Fibroblast of villous mesenchyme (primary cell): Measurements from ENCODE around the gene LKAAEAR1. TPM values are rescaled to one million over a fixed set of nuclear protein-coding genes. Genes with fewer than 3 reads are reported as not detected.

Experiments
- DNase-seq: peaks from one replicate; pipeline ENCODE4 v3.0.0-alpha.2; 2010; ENCODE audit warnings: low read depth
- H3K4me3 ChIP-seq: 2 replicates; pipeline ENCODE4 v1.5.1; 2011; ENCODE audit warnings: low read depth, mild to moderate bottlenecking, low read length
- total RNA-seq: library from RNA; depleted of rRNA; stranded (reverse); fragments of >200 nt; gene quantifications from 2 replicates; pipeline ENCODE4 v1.2.3, GENCODE V29; 2012
- TF ChIP-seq, protein P1 (sequence below): IDR thresholded peaks from 2 replicates; pipeline ENCODE4 v1.5.1; 2012; ENCODE audit warnings: low read depth, mild to moderate bottlenecking, low read length; ENCODE audit not compliant: insufficient read depth

The LKAAEAR1 gene
- total RNA-seq, 1 donor = not detected

GRCh38 chr20:64081624-64081964 lies 2.6 kb downstream of the LKAAEAR1 start:
- no peak overlapping the region for H3K4me3 ChIP-seq
- no peak for DNase-seq
- TF ChIP-seq, protein P1, sequence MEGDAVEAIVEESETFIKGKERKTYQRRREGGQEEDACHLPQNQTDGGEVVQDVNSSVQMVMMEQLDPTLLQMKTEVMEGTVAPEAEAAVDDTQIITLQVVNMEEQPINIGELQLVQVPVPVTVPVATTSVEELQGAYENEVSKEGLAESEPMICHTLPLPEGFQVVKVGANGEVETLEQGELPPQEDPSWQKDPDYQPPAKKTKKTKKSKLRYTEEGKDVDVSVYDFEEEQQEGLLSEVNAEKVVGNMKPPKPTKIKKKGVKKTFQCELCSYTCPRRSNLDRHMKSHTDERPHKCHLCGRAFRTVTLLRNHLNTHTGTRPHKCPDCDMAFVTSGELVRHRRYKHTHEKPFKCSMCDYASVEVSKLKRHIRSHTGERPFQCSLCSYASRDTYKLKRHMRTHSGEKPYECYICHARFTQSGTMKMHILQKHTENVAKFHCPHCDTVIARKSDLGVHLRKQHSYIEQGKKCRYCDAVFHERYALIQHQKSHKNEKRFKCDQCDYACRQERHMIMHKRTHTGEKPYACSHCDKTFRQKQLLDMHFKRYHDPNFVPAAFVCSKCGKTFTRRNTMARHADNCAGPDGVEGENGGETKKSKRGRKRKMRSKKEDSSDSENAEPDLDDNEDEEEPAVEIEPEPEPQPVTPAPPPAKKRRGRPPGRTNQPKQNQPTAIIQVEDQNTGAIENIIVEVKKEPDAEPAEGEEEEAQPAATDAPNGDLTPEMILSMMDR = no peak

DNA sequence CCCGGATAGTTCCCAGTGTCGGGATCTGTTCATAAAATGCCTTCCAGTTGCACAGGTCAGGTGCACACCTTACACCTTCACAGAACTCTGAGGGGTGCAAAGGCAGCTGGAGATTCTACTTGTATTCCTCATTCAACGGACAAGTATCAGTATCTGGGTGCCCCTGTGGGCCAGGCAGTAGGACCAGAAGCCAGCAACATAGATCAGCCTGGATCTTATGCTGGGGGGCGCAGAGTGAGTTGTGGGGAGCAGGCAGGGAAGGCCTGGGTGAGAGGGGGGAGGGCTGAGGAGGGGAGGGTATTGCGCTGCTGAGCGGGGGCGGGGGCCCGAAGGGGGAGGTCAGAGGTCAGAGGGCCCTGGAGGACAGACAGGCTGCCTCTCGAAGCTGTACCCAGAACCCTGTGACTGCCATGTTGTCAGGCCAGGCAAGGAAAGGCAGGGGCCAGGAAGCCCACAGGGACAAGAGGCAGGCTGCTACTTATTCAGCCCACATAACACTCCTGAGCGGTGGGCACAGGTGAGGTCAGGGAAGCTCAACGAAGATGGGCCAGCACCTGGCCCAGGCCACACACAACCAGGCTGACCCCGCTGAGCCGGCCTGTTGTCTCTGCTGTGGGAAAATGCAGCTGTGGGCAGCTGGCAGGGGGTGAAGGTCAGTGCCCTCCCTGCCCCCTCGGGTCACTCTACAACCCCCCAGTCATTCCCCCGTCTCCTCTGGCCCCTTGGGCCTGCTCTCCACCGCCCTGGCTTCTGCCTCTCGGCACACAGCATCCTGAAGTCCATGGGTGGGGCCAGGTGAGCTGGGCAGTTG lies 3.2 kb downstream of the LKAAEAR1 start:
- H3K4me3 ChIP-seq = no peak overlapping the region
- TF ChIP-seq, protein P1 = no peak
- DNase-seq = no peak

- no peak for DNase-seq
- TF ChIP-seq, protein P1 = no peak
- peak within 1 kb of the TSS; percentile 80 for H3K4me3 ChIP-seq
Observed at GRCh38 chr20:64080013-64080812, 4.0 kb downstream of the LKAAEAR1 start, which contains the start of gene OPRL1. Gene OPRL1, plus strand, starts transcription at chr20:64080082. Its CDS starts 12,639 bp downstream, at chr20:64092721.

GRCh38 chr20:64079273-64080012 lies 4.8 kb downstream of the LKAAEAR1 start, which contains the start of gene RGS19:
Gene RGS19, minus strand, starts transcription at chr20:64079518. Its CDS starts 2,632 bp downstream, at chr20:64076886.
- DNase-seq = peak; percentile 68
- TF ChIP-seq, protein P1 = no peak
- H3K4me3 ChIP-seq = peak within 1 kb of the TSS; percentile 80

GRCh38 chr20:64078934-64079272 lies 5.3 kb downstream of the LKAAEAR1 start:
- DNase-seq = no peak
- peak overlapping the region; percentile 80 for H3K4me3 ChIP-seq
- TF ChIP-seq, protein P1 = no peak

DNA sequence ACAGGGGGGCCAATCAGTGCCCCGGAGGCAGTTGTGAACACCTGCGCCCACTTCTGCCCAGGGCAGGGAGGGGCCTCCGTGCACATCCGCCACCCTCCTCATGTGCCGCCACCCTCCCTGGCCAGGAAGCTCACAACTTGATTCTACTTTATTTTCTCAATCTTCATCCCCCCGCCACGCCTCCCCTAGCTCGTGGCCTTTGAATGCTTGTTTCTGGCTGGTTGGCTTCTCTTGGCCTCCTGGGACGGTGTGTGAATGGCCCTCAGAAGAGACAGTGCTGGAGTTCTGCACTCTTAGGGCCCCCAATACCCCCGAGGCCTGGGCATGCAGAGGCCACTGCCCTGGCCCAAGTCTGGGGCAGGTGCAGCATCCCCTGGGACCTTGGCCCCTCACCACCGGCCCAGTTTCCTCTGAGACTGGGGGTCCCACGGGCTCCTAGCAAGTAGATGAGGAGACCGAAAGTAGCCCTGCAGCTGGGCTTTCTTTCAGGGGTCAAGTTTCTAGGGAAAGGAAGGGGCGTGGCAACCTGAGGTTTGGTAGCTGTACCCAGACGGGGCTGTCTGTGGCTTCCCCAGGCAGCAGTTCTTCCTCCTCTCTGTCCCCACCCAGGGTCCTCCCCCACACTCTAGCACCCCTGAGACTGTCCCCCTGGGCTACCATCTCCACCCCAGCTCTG lies 6.2 kb downstream of the LKAAEAR1 start:
- TF ChIP-seq, protein P1 = no peak
- DNase-seq = no peak
- H3K4me3 ChIP-seq = peak overlapping the region; percentile 80
